Large intestine (tissue), 3 donors: ENCODE measurements around the gene ULK4. TPM values are rescaled to one million over a fixed set of nuclear protein-coding genes. Genes with fewer than 3 reads are reported as not detected.
"Not testable (repeated sequence)": the region's sequence is repeated elsewhere in the genome, so short reads cannot be mapped to it uniquely, and the experiment has no call there.

Experiments
- DNase-seq, 2 donors: peaks; one replicate each; pipeline versions ENCODE4 v3.0.0 to v3.0.0-alpha.2; 2013
- H3K27ac ChIP-seq: one replicate; pipeline ENCODE4 v1.5.1; 2013; ENCODE audit warnings: low read length
- H3K27me3 ChIP-seq: 2 replicates; pipeline ENCODE4 v1.6.1; 2013; ENCODE audit warnings: low read length; ENCODE audit not compliant: control insufficient read depth, insufficient read depth
- H3K36me3 ChIP-seq: 2 replicates; pipeline ENCODE4 v1.6.1; 2013; ENCODE audit warnings: low read length; ENCODE audit not compliant: control insufficient read depth, insufficient read depth
- H3K4me1 ChIP-seq: one replicate; pipeline ENCODE4 v1.6.1; 2013; ENCODE audit warnings: low read length; ENCODE audit not compliant: control insufficient read depth, insufficient read depth
- H3K4me3 ChIP-seq: one replicate; pipeline ENCODE4 v1.5.1; 2013; ENCODE audit warnings: low read length
- H3K9me3 ChIP-seq: one replicate; pipeline ENCODE4 v1.6.1; 2013; ENCODE audit warnings: mild to moderate bottlenecking, low read depth, low read length, moderate library complexity; ENCODE audit not compliant: control insufficient read depth
- WGBS: methylation state at CpG from one replicate; pipeline ENCODE4 v1.1.5; 2013; ENCODE audit warnings: low lambda C conversion rate; ENCODE audit not compliant: insufficient coverage; 5-methylcytosine and 5-hydroxymethylcytosine counted together
- polyA plus RNA-seq: library from polyadenylated mRNA; unstranded; fragments of 120-200 nt; gene quantifications from one replicate; pipeline ENCODE4 v1.2.1, GENCODE V29; 2013

The ULK4 gene
- polyA plus RNA-seq, 1 donor, result 2.1 TPM

- not testable (repeated sequence) for DNase-seq, H3K36me3 ChIP-seq, H3K4me3 ChIP-seq, H3K27ac ChIP-seq, H3K4me1 ChIP-seq, H3K9me3 ChIP-seq, H3K27me3 ChIP-seq
- no CpG with 5 or more reads among the region's 12 CpGs for WGBS
Measured at GRCh38 chr3:41695806-41696205, 266.1 kb downstream of the ULK4 start.

DNA sequence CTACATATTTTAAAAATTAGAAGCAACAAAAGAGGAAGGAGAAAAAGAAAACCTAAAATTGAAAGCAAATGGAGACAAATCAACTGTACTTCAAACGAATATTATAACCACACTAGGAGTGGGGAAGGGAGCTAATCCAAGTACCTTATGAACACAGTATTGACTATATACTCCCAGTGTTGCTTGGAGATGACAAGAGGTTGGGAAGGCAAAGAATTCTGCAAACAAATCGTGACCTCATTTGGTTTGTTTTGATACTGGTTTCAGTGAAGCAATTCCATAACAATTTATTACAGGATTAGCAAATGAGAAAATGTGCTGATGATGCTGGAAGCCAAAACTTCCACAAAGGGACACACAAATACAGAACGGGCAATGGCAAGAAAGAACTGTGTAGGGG, 268.1 kb downstream of the ULK4 start:
- Histone ChIP-seq H3K36me3 (no peaks in the 10 kb centered on the region), H3K4me3 (no peak overlapping the region), H3K27me3 (no peaks in the 10 kb centered on the region), H3K27ac (no peak overlapping the region), H3K9me3 (peaks cover 3% of the 10 kb centered on the region), H3K4me1 (peaks cover 5% of the 10 kb centered on the region)
- WGBS, result 86% methylated on average over 1 of the region's 3 CpGs
- no peak for DNase-seq

DNA sequence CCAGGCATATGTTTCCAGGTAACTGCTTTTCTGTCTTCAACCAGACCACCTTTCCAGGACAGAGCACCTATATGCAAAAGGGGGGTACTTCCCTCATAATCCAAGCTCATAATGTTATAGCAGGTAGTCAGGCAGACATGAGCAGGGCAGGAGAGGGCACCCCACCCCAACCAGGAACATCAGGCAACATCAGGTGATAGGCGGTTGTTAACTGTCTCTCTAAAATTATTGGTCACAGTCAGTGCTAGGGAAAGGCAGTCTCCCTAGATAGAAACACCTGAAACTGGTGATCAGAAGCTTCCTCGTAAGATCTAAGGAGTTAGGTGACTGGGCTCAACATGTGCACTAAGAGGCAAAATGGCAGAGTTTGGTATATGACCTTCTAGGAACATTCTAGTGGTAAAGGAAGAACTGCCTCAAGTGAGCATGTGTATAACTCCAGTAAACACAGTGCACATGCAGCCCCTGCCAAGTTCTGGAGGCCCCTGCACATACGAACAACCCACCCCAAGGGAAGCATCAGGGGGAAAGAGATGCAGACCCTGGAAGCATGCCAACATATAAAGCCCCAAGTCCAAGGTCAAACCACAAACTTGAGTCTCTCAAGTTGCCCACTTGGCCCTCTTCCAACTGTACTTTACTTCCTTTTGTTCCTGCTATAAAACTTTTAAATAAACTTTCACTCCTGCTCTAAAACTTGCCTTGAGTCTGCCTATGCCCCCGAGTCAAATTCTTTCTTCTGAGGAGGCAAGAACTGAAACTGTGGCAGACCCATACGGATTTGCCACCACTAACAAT, 270.9 kb downstream of the ULK4 start:
- DNase-seq, result peak; percentile 43 to 74
- no peak overlapping the region for H3K4me3 ChIP-seq
- no CpG with 5 or more reads among the region's 5 CpGs for WGBS
- peaks cover 7% of the 10 kb centered on the region for H3K4me1 ChIP-seq
- H3K36me3 ChIP-seq, result no peaks in the 10 kb centered on the region
- H3K27me3 ChIP-seq, result no peaks in the 10 kb centered on the region
- no peaks in the 10 kb centered on the region for H3K9me3 ChIP-seq
- no peak overlapping the region for H3K27ac ChIP-seq

DNA sequence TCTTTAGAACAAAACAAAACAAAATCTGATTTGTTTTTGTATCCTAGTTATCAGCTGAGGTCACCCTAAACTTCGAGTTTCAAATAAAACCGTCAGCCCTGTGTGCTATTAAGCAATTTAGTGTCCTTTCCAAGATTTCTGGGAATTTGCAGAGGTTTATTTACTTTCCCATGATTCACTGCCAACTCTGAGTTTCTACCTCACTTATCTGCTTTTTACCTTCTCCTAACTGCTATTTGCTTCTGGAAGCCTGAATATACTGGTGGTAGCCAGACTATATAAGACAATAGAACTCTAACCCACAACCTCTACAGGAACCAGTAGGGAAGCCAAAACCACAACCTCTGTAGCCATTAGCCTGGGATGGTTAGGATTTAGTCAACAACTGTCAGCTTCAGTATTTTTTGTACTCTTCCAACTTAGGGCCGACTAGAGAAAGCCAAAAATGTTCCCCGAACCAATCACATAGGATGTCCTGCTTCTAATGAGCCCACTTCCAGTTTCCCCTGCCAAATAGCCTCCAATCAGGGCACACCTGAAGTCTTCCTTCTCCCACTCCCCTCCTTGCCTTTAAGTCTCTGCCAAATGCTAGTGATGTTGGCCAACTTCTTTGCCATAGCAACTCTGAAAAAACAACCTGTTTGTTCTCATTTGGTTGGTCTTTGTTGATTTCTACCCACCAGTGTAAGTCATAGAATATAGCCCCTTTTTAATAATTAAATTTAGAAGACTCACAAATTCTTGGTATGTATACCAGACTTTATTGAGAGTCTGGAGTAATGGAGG, 273.1 kb downstream of the ULK4 start:
- Histone ChIP-seq H3K4me1 (peaks cover 17% of the 10 kb centered on the region), H3K36me3 (no peaks in the 10 kb centered on the region), H3K4me3 (no peak overlapping the region), H3K9me3 (no peaks in the 10 kb centered on the region), H3K27me3 (no peaks in the 10 kb centered on the region), H3K27ac (no peak overlapping the region)
- peak in 1 of 2 donors; percentile 26 for DNase-seq
- 0% methylated on average over 2 of the region's 4 CpGs for WGBS

DNA sequence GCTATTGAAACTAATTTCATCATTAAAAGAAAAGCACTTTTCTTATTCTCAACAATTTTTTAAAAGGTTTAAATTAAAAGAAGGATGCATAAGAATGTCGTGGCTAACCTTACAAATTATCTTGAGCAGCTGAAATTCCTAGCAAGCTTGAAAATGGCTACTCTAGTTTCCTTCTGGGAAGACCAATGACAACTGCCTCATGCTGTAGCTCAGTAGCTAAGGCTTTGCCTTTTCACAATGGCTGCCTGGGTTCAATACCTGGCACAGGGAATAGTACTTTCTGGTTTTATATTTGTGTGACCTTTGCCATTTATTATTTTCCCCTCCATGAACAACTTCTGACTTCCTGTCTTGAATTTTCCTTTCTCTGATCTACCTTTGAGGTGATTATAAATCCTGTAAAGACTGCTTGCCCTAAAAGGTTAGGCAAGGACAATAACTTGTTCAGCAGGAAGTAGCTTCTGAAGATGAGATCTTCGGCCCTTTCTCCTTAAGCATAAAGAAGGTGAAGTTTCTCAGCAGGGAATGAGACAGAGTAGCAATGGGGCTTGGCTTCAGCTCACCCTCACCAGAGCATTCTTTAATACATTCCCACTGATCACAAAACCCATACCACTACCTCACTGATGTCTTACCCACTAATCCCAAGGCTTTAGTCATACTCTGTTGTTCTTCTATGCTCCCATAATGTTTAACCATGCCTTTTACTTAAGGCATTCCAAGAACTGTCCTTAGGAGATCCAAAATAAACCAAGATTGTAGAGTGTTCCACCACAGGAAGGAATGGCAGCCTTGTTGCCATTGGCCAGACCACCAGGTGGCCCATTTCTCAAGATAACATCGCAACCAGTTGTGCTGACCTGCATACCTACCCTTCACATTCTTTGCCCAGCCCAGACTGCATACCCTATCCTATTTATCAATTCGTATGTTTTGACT, 276.8 kb downstream of the ULK4 start:
- DNase-seq, result peak in 1 of 2 donors; percentile 43
- Histone ChIP-seq H3K27ac (no peak overlapping the region), H3K36me3 (no peaks in the 10 kb centered on the region), H3K4me3 (no peak overlapping the region), H3K27me3 (no peaks in the 10 kb centered on the region), H3K9me3 (no peaks in the 10 kb centered on the region), H3K4me1 (peaks cover 24% of the 10 kb centered on the region)
- 100% methylated on average over 2 of the region's 4 CpGs for WGBS

- H3K4me3 ChIP-seq, result no peak overlapping the region
- WGBS, result no CpG with 5 or more reads among the region's 10 CpGs
- no peaks in the 10 kb centered on the region for H3K27me3 ChIP-seq
- H3K4me1 ChIP-seq, result peaks cover 22% of the 10 kb centered on the region
- peak; percentile 91 to 95 for DNase-seq
- peak overlapping the region; percentile 40 for H3K27ac ChIP-seq
- no peaks in the 10 kb centered on the region for H3K36me3 ChIP-seq
- H3K9me3 ChIP-seq, result no peaks in the 10 kb centered on the region
Measured at GRCh38 chr3:41683666-41684350, 278.1 kb downstream of the ULK4 start.

DNA sequence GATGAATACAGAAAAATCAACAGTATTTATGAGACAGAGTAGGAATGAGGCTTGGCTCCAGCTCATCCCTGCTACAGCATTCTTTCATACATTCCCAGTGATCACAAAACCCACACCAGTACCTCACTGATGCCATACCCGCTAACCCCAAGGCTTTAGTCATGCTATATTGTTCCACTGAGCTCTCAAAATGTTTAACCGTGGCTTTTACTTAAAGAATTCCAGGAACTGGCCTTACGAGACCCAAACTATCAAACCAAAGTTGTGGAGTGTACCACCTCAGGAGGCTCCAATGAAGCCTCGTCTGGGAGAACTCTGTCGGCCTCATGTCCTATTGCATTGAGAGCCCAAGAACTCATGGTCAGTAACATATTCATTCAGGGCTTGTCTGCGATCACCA, 278.9 kb downstream of the ULK4 start:
- Histone ChIP-seq H3K36me3 (no peaks in the 10 kb centered on the region), H3K27ac (peak overlapping the region; percentile 28), H3K4me1 (peaks cover 20% of the 10 kb centered on the region), H3K27me3 (no peaks in the 10 kb centered on the region), H3K4me3 (no peak overlapping the region), H3K9me3 (no peaks in the 10 kb centered on the region)
- peak in 1 of 2 donors; percentile 6 for DNase-seq
- WGBS, result no CpG with 5 or more reads among the region's 6 CpGs

- DNase-seq, result no peak
- no peaks in the 10 kb centered on the region for H3K36me3 ChIP-seq
- no peaks in the 10 kb centered on the region for H3K9me3 ChIP-seq
- no peak overlapping the region for H3K4me3 ChIP-seq
- no peaks in the 10 kb centered on the region for H3K27me3 ChIP-seq
- H3K27ac ChIP-seq, result no peak overlapping the region
- WGBS, result no CpG with 5 or more reads among the region's 3 CpGs
- peaks cover 20% of the 10 kb centered on the region for H3K4me1 ChIP-seq
Measured at GRCh38 chr3:41682382-41682781, 279.5 kb downstream of the ULK4 start.

- DNase-seq, result peak in 1 of 2 donors; percentile 27
- Histone ChIP-seq H3K27ac (no peak overlapping the region), H3K27me3 (no peaks in the 10 kb centered on the region), H3K4me1 (peaks cover 20% of the 10 kb centered on the region), H3K9me3 (no peaks in the 10 kb centered on the region), H3K4me3 (no peak overlapping the region), H3K36me3 (no peaks in the 10 kb centered on the region)
- 100% methylated on average over 1 of the region's 3 CpGs for WGBS
Measured at GRCh38 chr3:41681479-41681878, 280.4 kb downstream of the ULK4 start.
